GM12878 (cell line): ENCODE data around the gene EVI2B. TPM values are rescaled to one million over a fixed set of nuclear protein-coding genes. Genes with fewer than 3 reads are reported as not detected.

Source experiments
- BHLHE40 ChIP-seq, 2 experiments: fragments of 450-650 bp in 1 of 2; IDR thresholded peaks; 2 replicates each; pipeline ENCODE4 v1.6.1; 2011 to 2017; ENCODE audit warnings: low read depth in 2 of 2, borderline replicate concordance in 1 of 2, improper control_type of control experiment in 1 of 2, low read length in 1 of 2, mild to moderate bottlenecking in 1 of 2
- CHD1 ChIP-seq: IDR thresholded peaks from 2 replicates; pipeline ENCODE4 v1.6.1; 2012; ENCODE audit warnings: low read depth, low read length, improper control_type of control experiment
- EP300 ChIP-seq, 2 experiments: fragments of 150-350 bp in 1 of 2; IDR thresholded peaks; 2 replicates each; pipeline ENCODE4 v1.6.1; 2011 to 2012; ENCODE audit warnings: low read depth in 2 of 2, low read length in 2 of 2, borderline replicate concordance in 1 of 2, improper control_type of control experiment in 1 of 2, inconsistent platforms in 1 of 2; ENCODE audit not compliant: control insufficient read depth in 1 of 2
- GABPA ChIP-seq: IDR thresholded peaks from 2 replicates; pipeline ENCODE4 v1.6.1; 2014; ENCODE audit warnings: antibody characterized with exemption, low read depth, mild to moderate bottlenecking, inconsistent platforms
- IKZF1 ChIP-seq: fragments of 450-650 bp; conservative IDR thresholded peaks from 2 replicates; pipeline ENCODE4 v1.6.1; 2017; ENCODE audit warnings: antibody characterized with exemption, mild to moderate bottlenecking
- JUNB ChIP-seq: IDR thresholded peaks from 2 replicates; pipeline ENCODE4 v1.6.1; 2016; ENCODE audit warnings: antibody characterized with exemption, mild to moderate bottlenecking
- JUND ChIP-seq: IDR thresholded peaks from 2 replicates; pipeline ENCODE4 v1.6.1; 2012; ENCODE audit warnings: low read depth, mild to moderate bottlenecking, low read length, improper control_type of control experiment, moderate library complexity
- MEF2A ChIP-seq: IDR thresholded peaks from 2 replicates; pipeline ENCODE4 v1.6.1; 2011; ENCODE audit warnings: low read depth, mild to moderate bottlenecking, low read length, moderate library complexity; ENCODE audit not compliant: insufficient read depth
- NBN ChIP-seq: fragments of 450-650 bp; IDR thresholded peaks from 2 replicates; pipeline ENCODE4 v1.6.1; 2016
- NFIC ChIP-seq: IDR thresholded peaks from 2 replicates; pipeline ENCODE4 v1.6.1; 2012; ENCODE audit warnings: low read depth, mild to moderate bottlenecking, inconsistent platforms, low read length, moderate library complexity
- NR2F1 ChIP-seq: fragments of 450-650 bp; conservative IDR thresholded peaks from 2 replicates; pipeline ENCODE4 v1.6.1; 2017; ENCODE audit warnings: mild to moderate bottlenecking
- PML ChIP-seq: IDR thresholded peaks from 2 replicates; pipeline ENCODE4 v1.6.1; 2012; ENCODE audit warnings: low read length, inconsistent platforms
- POU2F2 ChIP-seq: IDR thresholded peaks from 3 replicates; pipeline ENCODE4 v1.6.1; 2011; ENCODE audit warnings: low read depth, mild to moderate bottlenecking, low read length, borderline replicate concordance
- RAD51 ChIP-seq: fragments of 450-650 bp; IDR thresholded peaks from 2 replicates; pipeline ENCODE4 v1.6.1; 2016; ENCODE audit warnings: moderate library complexity, mild to moderate bottlenecking, inconsistent platforms
- RCOR1 ChIP-seq: conservative IDR thresholded peaks from 2 replicates; pipeline ENCODE4 v1.6.1; 2012; ENCODE audit warnings: low read depth, low read length, improper control_type of control experiment
- RUNX3 ChIP-seq: IDR thresholded peaks from 2 replicates; pipeline ENCODE4 v1.6.1; 2012; ENCODE audit warnings: low read length, inconsistent platforms
- SPI1 ChIP-seq: IDR thresholded peaks from 2 replicates; pipeline ENCODE4 v1.6.1; 2011; ENCODE audit warnings: low read depth, mild to moderate bottlenecking, low read length, moderate library complexity, borderline replicate concordance; ENCODE audit not compliant: insufficient read depth
- SREBF2 ChIP-seq: IDR thresholded peaks from 2 replicates; pipeline ENCODE4 v1.6.1; 2012; ENCODE audit warnings: mild to moderate bottlenecking, low read length
- TBL1XR1 ChIP-seq: IDR thresholded peaks from 2 replicates; pipeline ENCODE4 v1.6.1; 2012; ENCODE audit warnings: low read depth, low read length, improper control_type of control experiment
- TCF7 ChIP-seq: IDR thresholded peaks from 2 replicates; pipeline ENCODE4 v1.6.1; 2014; ENCODE audit warnings: antibody characterized with exemption, borderline replicate concordance
- ZNF24 ChIP-seq: fragments of 450-650 bp; IDR thresholded peaks from 2 replicates; pipeline ENCODE4 v1.6.1; 2017; ENCODE audit warnings: antibody characterized with exemption, mild to moderate bottlenecking
- polyA plus RNA-seq, 11 experiments: library from polyadenylated mRNA; depleted of rRNA in 4 of 11; unstranded in 6 of 11; stranded (reverse) in 5 of 11; fragments of >200 nt; fragmentation: Nextera tagmentation in 4 of 11; fragmentation: Illumina TruSeq in 1 of 11; extraction: Ambion mirVana in 4 of 11; extraction: Trizol in 1 of 11; gene quantifications; 1 replicate in 1 of 11; 2 replicates in 10 of 11; pipeline versions ENCODE4 v1.2.1 to v1.2.3, GENCODE V29; 2011 to 2016; ENCODE audit warnings: inconsistent platforms in 2 of 11, missing spikeins in 2 of 11, low read depth in 1 of 11
- total RNA-seq, 4 experiments: library from RNA; depleted of rRNA in 3 of 4; stranded (reverse); fragments of >200 nt in 3 of 4; fragmentation: Illumina TruSeq in 1 of 4; extraction: Trizol in 1 of 4; gene quantifications; 2 replicates each; pipeline versions ENCODE4 v1.2.1 to v1.2.3, GENCODE V29; 2013 to 2021
- TF ChIP-seq, protein P1 (sequence below): IDR thresholded peaks from 2 replicates; pipeline ENCODE4 v1.6.1; 2012; ENCODE audit warnings: low read length, inconsistent platforms
- TF ChIP-seq, protein P2 (sequence below): fragments of 450-650 bp; IDR thresholded peaks from 2 replicates; pipeline ENCODE4 v1.6.1; 2016; ENCODE audit warnings: mild to moderate bottlenecking, moderate library complexity, borderline replicate concordance

EVI2B gene
- total and polyA plus RNA-seq, 10 of the 15 experiments (the other 5 are each of a cell fraction or from before 2014, with no cell fraction given), result 26.2 to 195 (median 52.0) TPM

DNA sequence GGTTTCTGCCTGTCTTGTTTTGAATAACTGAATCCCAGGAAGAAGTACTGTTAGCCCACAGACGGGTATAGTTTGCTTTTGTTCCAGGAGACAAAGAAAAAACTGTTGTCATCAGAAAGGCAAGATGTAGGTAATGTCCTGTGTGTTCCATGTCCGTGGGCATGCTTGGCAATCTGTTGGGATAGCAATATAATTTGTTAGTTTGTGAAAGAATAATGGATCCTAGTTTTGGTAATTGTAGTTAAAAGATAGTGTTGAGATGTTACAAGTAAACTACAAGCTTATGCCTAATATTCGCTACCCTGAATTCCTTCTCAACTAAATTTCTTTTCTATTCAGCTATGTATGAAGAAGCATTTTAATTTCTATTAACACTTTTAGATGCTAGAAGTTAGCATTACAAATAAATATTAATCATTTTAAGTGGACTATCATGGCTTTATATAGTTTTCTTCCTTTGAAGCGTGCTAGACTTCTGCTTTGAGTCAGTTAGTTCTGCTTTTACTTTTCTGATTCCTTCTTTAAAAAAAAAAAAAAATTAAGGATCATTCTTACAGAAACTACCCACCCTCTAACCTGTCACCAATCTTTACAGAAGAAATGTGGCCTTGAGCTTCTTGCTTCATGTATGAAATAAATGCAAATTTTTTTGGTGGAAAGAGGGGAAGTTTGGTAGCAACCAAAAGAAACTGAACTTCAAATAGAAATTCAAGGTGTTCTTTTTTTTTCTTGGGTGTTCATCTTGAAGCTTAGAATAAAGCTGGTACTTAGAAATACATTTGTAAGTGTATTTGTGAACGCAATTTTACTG is 5.2 kb upstream of the EVI2B start (continued):
- TF ChIP-seq SPI1, result 0 out of 2 replicates have a peak, but pooled peaks have one; percentile 3
- 0 out of 2 replicates have a peak, but pooled peaks have one; percentile 45 for TF ChIP-seq PML
- 0 out of 2 replicates have a peak, but pooled peaks have one; percentile 39 for TF ChIP-seq TBL1XR1
- TF ChIP-seq RCOR1, result 0 out of 2 replicates have a peak, but pooled peaks have one; percentile 16
- 0 out of 2 replicates have a peak, but pooled peaks have one; percentile 31 for TF ChIP-seq GABPA
- TF ChIP-seq MEF2A, result peak; percentile 69; the same call in 1 of the 2 replicates
- TF ChIP-seq ZNF24, result peak; percentile 77
- TF ChIP-seq TCF7, result 0 out of 2 replicates have a peak, but pooled peaks have one; percentile 61
- peak; percentile 71; the same call in 1 of the 3 replicates for TF ChIP-seq POU2F2
- no peak for TF ChIP-seq NR2F1
- TF ChIP-seq EP300 (IDR thresholded peaks at IDR 0.05; ENCODE audit: borderline replicate concordance in 1 of 2, control insufficient read depth in 1 of 2, low read depth in 2 of 2, low read length in 2 of 2), result peak in 1 of 2 experiments; percentile 18; a peak in 1 of 4 replicates
- 0 out of 2 replicates have a peak, but pooled peaks have one; percentile 77 for TF ChIP-seq CHD1
- 0 out of 2 replicates have a peak, but pooled peaks have one; percentile 18 for TF ChIP-seq NBN
- TF ChIP-seq JUND, result peak; percentile 46; the same call in 1 of the 2 replicates
- TF ChIP-seq, protein P1, sequence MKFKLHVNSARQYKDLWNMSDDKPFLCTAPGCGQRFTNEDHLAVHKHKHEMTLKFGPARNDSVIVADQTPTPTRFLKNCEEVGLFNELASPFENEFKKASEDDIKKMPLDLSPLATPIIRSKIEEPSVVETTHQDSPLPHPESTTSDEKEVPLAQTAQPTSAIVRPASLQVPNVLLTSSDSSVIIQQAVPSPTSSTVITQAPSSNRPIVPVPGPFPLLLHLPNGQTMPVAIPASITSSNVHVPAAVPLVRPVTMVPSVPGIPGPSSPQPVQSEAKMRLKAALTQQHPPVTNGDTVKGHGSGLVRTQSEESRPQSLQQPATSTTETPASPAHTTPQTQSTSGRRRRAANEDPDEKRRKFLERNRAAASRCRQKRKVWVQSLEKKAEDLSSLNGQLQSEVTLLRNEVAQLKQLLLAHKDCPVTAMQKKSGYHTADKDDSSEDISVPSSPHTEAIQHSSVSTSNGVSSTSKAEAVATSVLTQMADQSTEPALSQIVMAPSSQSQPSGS, result peak; percentile 69; the same call in 1 of the 2 replicates
- TF ChIP-seq SREBF2, result no peak
- TF ChIP-seq, protein P2, sequence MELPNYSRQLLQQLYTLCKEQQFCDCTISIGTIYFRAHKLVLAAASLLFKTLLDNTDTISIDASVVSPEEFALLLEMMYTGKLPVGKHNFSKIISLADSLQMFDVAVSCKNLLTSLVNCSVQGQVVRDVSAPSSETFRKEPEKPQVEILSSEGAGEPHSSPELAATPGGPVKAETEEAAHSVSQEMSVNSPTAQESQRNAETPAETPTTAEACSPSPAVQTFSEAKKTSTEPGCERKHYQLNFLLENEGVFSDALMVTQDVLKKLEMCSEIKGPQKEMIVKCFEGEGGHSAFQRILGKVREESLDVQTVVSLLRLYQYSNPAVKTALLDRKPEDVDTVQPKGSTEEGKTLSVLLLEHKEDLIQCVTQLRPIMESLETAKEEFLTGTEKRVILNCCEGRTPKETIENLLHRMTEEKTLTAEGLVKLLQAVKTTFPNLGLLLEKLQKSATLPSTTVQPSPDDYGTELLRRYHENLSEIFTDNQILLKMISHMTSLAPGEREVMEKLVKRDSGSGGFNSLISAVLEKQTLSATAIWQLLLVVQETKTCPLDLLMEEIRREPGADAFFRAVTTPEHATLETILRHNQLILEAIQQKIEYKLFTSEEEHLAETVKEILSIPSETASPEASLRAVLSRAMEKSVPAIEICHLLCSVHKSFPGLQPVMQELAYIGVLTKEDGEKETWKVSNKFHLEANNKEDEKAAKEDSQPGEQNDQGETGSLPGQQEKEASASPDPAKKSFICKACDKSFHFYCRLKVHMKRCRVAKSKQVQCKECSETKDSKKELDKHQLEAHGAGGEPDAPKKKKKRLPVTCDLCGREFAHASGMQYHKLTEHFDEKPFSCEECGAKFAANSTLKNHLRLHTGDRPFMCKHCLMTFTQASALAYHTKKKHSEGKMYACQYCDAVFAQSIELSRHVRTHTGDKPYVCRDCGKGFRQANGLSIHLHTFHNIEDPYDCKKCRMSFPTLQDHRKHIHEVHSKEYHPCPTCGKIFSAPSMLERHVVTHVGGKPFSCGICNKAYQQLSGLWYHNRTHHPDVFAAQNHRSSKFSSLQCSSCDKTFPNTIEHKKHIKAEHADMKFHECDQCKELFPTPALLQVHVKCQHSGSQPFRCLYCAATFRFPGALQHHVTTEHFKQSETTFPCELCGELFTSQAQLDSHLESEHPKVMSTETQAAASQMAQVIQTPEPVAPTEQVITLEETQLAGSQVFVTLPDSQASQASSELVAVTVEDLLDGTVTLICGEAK, result peak; percentile 44; the same call in 1 of the 2 replicates
- peak; percentile 84 for TF ChIP-seq NFIC
- TF ChIP-seq RAD51, result no peak
- peak in 1 of 2 experiments; percentile 52; a peak in 3 of 4 replicates for TF ChIP-seq BHLHE40 (IDR thresholded peaks at IDR 0.05; ENCODE audit: borderline replicate concordance in 1 of 2, low read depth in 2 of 2, low read length in 1 of 2)
- 0 out of 2 replicates have a peak, but pooled peaks have one; percentile 12 for TF ChIP-seq IKZF1
- TF ChIP-seq RUNX3, result peak; percentile 54; the same call in 1 of the 2 replicates
- TF ChIP-seq JUNB, result peak; percentile 95
